ENCODE data around the gene PGGT1B.
A peak's percentile ranks its signal among the peaks of the same experiment; 100 is the strongest.

The PGGT1B gene

DNA sequence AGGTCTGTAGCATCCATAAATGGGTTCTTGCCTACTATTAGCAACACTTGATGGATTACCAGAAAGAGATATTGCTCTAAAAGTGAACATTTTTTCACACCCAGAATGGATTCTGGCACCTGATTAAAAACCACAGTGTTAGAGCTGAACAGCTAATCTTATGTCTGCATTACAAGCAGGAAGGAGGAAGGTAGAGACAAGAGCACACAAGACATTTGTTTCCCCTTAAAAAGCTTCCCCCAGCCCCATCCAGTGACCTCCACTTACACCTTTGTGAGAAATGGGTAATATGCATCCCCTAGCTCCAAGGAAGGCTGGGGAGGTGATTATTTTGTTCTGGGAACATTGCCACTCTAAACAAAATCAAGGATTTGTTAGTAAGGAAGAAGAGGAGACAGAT lies 80.9 kb downstream of the PGGT1B start:
- DNase-seq (ENCODE audit: low read depth in 2 of 2), result no peak

DNA sequence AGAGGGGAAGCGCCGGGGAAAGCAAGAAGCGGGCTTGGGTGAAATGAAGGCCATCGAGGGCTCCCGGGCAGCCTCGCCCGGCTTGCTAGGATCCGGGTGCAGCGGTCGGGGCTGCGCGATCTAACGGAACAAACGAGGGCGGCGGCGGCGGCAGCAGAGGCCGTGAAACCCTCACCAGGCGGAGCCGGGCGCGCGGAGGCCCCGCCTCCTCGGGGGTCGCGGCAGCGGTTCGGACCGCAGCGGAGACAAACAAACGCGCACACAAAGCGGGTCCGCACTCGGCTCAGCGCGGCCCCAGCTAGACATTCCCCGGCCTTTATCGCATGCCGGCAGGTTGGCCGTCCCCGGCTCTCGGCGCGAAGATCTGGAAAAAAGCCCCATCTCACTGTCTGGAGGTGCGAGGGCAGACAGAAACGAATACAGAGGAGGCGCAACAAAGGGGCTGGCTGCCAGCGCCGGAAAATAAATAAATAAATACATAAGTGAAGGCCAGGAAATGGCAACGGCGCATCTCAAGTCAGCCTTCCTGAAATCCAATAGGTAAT lies 82.4 kb downstream of the PGGT1B start:
- no peak for DNase-seq (ENCODE audit: low read depth in 2 of 2)

DNA sequence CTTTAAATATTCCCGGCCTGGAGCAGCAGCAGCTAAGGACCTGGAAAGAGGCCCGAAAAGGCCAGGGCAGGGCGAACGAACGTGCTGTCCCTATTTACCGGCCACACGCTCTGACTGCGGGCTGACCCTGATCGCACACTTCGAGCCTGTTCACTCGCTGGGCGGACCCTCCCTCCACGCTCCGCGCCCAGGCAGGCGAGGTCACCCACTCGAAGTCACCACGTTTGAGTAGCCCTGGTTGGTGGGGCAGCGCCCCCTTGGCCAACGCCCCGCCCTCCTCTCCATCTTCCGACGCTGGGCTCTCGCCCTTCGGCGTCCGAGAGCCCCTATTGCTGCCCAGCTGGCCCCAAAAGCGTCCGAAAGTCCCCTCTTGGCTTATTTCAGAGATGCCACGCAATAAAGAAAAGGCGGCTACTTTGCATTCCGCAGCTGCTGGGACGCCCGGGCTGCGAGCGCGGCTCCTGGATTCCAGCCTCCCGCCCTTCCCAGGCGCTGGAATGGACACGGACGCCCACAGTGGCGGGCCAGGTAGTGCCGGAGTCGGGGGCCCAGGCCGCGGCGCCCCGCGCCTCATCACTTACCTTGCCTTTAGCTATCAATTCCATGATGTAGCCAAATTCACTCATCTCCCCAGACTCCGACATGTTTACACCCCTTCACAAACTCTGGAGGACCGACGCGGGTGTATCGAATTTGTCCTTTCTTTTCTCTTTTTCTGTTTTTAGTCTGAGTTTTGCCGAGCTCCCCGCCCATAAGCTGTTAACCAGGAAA lies 83.1 kb downstream of the PGGT1B start:
- DNase-seq (ENCODE audit: low read depth in 2 of 2), result no peak

DNA sequence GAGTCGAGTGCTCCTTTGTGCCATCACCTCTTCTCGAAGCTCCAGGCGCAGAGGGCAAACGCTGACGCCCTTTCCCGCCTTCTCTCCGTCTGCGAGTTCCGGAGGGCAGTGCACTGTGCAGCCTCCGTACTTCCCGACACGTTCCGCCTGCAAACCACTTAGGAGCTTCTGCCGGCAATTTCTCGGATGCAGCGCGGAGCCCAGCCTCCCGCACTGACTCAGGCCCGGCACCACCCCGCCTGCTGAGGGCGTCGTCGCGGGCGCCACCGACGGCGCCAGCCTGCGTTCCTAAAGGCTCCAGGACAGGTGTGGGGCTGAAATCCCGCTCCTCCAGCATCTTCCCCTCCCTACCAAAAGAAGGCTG lies 83.7 kb downstream of the PGGT1B start:
- DNase-seq (ENCODE audit: low read depth in 2 of 2), result no peak

DNA sequence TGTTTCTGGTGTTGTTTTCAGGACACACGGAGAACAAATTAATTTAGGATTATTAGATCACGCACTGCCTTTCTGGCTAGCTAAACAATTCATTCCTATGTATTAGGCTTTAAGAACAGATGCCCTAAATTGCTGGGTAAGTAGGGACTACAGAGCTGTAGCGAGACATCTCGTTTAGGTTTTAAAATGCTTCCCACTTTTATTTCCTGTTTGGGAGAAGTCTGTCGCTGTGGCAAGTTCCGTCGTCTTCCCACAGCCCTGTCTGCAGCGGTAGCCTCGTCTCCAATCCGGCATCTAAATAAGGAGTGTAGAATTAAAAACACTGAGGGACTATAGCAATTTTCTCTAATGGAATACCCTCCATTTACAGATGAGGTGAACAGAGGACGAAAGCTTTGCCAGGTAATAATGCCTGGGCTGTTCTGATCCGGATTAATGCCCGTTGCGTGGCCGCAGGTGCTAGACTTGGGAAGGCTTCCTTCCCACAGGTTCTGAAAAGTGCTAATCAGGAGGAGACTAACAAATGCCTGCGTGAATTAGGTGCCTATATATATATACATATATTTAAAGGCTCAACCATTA lies 91.7 kb downstream of the PGGT1B start:
- no peak for DNase-seq (ENCODE audit: low read depth in 2 of 2)

DNA sequence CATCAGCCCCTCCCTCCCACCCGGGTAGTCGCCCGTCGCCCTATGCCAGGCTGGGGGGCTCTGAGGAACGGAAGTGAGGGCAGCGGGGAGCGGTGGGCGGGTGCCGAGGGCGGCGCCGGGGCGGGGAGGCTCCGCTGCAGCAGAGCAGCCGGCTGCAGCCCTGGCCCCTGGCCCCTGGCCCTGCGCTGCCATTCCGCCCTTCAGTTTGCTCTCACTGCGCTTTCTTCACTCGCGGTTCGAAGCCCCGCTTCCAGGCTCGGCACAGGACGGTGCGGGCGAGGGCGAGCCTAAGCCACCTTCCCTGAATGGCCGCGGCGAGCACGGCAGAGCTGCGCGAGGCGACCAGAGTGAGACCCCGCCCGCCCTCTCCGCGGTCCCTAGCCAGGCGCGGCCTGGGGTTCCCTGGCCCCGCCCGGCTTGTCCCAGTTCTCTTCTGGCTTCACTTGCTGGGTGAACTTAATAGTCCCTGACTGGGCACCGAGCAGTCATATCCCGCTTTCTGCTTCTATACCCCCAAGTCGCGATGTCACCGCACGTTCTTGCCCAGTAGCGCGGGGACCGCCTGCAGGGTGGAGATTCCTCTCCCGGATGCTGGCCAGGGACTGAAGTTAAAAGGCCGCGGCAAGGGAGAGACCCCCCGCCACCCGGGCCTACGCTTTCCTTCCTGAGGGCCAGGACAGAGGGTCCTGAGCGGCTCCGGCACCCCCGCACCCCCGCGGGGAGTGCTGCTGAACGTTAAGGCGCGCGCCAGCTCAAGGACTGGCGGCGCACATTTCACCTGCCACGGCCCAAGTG lies 92.3 kb downstream of the PGGT1B start:
- no peak for DNase-seq (ENCODE audit: low read depth in 2 of 2)

DNA sequence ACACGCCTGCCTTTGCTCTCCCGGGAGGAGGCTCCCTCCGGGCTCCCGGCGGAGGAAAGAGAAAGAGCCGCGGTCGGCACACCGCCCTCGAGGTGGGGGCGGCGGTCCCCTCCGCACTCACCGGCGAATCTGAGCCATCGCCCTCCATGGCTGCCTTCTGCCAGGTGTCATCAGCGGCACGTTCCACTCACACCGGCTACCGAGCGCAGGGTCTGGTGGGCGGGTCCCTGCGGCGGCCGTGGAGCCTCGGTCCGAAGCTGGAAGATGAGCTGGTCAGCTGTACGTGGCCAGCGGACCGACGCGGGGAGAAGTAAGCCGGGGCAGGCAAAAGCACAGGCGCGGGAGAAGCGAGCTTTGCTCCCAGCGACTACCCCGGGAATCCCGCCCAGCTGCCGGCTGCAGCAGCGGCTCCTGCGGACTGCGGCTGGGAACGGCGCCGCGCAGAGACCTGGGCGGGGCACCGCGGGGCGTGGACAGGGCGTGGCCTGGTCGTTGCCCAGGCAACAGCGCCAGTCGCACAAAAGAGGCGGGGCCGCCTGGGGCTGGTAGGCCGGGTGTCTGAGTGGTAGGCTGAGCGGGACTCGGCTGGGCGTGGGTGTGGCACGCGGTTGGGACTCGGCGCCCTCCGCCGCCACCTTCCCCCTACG lies 93.1 kb downstream of the PGGT1B start, which contains the start of gene TRIM36:
Gene TRIM36, minus strand, starts transcription at position 422 of the 647 bp plus-strand sequence. Its CDS starts 274 bp downstream, at position 148.
- DNase-seq (ENCODE audit: low read depth in 2 of 2), result peak; percentile 81 to 88

DNA sequence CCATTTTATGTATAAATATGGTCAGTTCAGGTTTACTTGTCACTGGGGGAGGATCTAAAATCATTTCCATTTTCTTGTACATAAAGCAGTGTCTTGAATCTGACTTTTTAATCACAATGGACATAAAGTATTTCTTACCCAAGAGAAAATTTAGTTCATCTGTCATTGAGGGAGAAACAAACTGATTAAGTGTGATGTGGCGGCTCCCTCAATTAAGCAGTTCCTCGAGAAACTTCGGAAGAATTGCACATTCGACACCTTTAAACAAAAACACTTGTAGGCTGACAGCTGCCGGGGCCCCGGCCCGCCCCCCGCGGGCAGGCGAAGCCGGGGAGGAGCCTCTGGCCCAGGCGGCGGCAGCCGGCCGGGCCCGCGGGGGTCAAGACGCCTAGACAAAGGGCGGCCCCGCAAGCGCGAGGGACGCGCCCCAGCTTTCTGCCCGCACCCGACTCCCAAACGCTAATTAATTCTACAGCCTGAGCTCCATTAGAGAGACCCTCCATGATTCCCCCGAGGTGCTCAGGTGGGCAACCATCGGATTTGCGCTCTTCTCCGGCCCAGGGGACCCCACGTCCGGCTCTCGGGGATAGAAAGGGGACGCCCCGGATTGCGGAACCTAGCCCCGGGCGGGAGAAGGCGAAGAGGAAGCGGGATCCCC lies 93.7 kb downstream of the PGGT1B start:
- no peak for DNase-seq (ENCODE audit: low read depth in 2 of 2)

DNA sequence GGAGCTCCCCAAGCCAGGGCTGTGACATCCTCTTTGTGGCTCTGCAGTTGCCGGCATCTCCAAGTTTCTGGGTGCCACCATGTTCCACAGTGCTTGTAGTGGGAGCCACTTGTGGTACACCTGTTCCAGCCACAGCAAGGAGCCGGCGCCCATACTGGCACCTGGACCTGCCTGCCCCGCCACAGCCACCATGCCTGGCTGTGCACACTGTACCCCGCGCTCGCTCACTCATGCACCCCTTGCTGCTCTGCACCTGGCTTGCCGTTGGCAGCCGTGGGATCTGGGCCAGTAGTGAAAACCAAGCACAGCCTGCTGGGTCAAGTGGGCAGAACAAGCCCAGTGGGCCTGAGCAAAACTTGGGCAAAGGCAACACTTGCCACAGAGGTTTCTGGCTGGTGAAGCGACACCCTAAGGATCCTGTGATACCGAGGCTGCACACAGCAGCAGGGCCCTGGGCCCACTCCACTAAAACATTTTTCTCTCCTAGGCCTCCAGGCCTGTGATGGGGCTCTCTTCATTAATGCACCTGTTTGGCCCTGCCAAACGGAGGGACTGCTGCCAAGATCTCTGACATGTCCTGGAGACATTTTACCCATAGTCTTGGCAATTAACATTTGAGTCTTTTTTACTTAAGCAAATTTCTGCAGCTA lies 95.8 kb downstream of the PGGT1B start:
- DNase-seq (ENCODE audit: low read depth in 2 of 2), result no peak

DNA sequence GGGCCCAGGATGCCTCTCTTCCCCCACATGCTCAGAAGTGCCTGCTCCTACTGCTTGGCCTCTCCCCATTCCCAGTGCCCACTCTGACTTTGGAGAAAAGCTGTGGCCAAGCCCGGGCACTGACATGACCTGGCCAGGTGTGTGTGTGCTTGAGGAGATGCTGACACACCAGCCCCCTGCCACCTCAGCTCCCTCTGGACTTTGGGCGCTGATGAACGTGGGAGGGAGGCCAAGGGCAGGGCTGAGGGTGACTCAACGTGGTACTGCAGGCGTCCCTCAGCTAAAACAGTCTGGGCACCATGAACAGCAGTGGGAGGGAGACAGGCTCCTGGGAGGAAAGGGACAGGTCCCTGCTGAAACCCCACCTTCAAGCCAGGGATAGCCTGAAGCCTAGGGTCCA lies 96.9 kb downstream of the PGGT1B start:
- DNase-seq (ENCODE audit: low read depth in 2 of 2), result no peak

DNA sequence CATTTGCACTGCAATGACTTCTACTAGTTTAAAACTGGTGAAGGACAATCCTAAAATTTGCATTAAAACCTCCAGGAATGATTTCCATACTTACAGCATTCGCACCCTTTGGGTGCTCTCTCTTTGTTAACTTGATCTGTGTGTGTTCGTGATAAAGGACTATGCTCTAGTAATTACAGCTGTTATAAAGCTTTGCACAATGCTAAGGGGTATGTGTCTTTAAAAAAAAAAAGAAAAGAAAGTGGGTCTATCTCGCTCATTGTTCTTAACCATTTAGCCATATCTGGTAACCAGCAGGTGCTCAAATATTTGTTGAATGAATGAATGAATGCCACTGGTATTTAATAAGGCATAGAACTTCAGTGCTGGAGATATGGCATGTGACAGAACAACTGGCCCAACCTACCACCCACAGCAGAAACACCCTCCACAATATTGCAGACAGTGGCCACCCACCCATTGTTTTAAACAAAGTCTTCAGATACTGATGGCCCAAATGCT lies 101.7 kb downstream of the PGGT1B start:
- DNase-seq (ENCODE audit: low read depth in 2 of 2), result no peak

All from stimulated activated CD4-positive, alpha-beta T cell treated with anti-CD3 and anti-CD28 coated beads, Interleukin-15, amount 100 ng/mL, for 48 hours (primary cell).